PFSK-1 (cell line): ENCODE measurements around the gene ABCC3.

Source experiments
- FOXP2 ChIP-seq: optimal IDR thresholded peaks from 2 replicates; pipeline ENCODE3; 2011; ENCODE audit warnings: borderline replicate concordance, control low read depth, inconsistent platforms; ENCODE audit not compliant: insufficient read depth; ENCODE audit errors: extremely low read length, extremely low read depth
- POLR2AphosphoS5 ChIP-seq: IDR thresholded peaks from 2 replicates; pipeline ENCODE4 v1.6.1; 2012; ENCODE audit warnings: low read depth, mild to moderate bottlenecking, control low read depth, low read length, moderate library complexity
- SIN3A ChIP-seq: IDR thresholded peaks from 2 replicates; pipeline ENCODE4 v1.6.1; 2012; ENCODE audit warnings: mild to moderate bottlenecking, low read length, moderate library complexity, borderline replicate concordance; ENCODE audit not compliant: insufficient read depth
- TAF1 ChIP-seq: IDR thresholded peaks from 2 replicates; pipeline ENCODE4 v1.6.1; 2012; ENCODE audit warnings: low read length, control low read depth, borderline replicate concordance; ENCODE audit not compliant: insufficient read depth
- TF ChIP-seq, protein P1 (sequence below), 2 experiments: IDR thresholded peaks; 2 replicates each; pipeline versions ENCODE4 v1.6.1 to v1.8.0; 2011 to 2012; ENCODE audit warnings: low read depth in 2 of 2, low read length in 2 of 2, control low read depth in 1 of 2, inconsistent platforms in 1 of 2, mild to moderate bottlenecking in 1 of 2, moderate library complexity in 1 of 2; ENCODE audit not compliant: insufficient read depth in 1 of 2

Gene ABCC3

DNA sequence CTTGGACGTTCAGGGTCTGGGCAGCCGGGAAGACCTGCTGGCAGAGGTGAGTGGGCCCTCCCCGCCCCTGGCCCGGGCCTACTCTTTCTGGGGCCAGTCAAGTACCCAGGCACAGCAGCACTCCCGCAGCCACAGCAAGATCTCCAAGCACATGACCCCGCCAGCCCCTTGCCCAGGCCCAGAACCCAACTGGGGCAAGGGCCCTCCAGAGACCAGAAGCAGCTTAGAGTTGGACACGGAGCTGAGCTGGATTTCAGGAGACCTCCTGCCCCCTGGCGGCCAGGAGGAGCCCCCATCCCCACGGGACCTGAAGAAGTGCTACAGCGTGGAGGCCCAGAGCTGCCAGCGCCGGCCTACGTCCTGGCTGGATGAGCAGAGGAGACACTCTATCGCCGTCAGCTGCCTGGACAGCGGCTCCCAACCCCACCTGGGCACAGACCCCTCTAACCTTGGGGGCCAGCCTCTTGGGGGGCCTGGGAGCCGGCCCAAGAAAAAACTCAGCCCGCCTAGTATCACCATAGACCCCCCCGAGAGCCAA lies 8.6 kb upstream of the ABCC3 start:
- TF ChIP-seq, protein P1, sequence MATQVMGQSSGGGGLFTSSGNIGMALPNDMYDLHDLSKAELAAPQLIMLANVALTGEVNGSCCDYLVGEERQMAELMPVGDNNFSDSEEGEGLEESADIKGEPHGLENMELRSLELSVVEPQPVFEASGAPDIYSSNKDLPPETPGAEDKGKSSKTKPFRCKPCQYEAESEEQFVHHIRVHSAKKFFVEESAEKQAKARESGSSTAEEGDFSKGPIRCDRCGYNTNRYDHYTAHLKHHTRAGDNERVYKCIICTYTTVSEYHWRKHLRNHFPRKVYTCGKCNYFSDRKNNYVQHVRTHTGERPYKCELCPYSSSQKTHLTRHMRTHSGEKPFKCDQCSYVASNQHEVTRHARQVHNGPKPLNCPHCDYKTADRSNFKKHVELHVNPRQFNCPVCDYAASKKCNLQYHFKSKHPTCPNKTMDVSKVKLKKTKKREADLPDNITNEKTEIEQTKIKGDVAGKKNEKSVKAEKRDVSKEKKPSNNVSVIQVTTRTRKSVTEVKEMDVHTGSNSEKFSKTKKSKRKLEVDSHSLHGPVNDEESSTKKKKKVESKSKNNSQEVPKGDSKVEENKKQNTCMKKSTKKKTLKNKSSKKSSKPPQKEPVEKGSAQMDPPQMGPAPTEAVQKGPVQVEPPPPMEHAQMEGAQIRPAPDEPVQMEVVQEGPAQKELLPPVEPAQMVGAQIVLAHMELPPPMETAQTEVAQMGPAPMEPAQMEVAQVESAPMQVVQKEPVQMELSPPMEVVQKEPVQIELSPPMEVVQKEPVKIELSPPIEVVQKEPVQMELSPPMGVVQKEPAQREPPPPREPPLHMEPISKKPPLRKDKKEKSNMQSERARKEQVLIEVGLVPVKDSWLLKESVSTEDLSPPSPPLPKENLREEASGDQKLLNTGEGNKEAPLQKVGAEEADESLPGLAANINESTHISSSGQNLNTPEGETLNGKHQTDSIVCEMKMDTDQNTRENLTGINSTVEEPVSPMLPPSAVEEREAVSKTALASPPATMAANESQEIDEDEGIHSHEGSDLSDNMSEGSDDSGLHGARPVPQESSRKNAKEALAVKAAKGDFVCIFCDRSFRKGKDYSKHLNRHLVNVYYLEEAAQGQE (IDR thresholded peaks at IDR 0.05; ENCODE audit: insufficient read depth in 1 of 2, low read depth in 2 of 2, low read length in 2 of 2) = no peak
- TF ChIP-seq TAF1 = no peak
- TF ChIP-seq SIN3A = no peak
- TF ChIP-seq FOXP2 = no peak
- no peak for TF ChIP-seq POLR2AphosphoS5

DNA sequence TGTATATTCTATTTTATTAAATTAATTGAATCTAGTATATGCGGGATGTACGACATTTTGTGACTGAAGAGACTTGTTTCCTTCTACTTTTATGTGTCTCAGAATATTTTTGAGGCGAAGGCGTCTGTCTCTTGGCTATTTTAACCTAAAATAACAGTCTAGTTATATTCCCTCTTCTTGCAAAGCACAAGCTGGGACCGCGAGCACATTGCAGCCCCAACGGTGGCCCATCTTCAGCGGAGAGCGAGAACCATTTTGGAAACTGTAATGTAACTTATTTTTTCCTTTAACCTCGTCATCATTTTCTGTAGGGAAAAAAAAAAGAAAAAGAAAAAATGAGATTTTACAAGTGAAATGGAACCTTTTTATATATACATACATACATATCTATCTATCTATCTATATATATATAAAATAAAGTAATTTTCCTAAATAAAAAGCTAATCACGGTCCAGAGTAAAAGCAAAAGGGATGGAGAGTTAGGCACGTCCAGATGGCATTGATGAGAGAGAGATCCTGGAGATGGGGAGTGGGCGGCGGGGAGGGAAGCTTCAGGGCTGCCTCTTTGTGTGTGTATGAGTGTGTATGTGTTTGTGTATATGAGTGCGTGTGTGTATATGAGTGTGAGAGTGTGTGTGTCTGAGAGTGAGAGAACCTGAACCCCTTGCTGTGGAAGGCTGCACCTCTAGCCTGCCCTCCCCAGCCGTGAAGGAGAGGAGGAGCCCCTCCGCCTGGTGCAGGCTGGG lies 7.5 kb upstream of the ABCC3 start:
- TF ChIP-seq SIN3A (no peak), POLR2AphosphoS5 (no peak), FOXP2 (no peak), TAF1 (no peak)
- TF ChIP-seq, protein P1 (IDR thresholded peaks at IDR 0.05; ENCODE audit: insufficient read depth in 1 of 2, low read depth in 2 of 2, low read length in 2 of 2) = no peak

DNA sequence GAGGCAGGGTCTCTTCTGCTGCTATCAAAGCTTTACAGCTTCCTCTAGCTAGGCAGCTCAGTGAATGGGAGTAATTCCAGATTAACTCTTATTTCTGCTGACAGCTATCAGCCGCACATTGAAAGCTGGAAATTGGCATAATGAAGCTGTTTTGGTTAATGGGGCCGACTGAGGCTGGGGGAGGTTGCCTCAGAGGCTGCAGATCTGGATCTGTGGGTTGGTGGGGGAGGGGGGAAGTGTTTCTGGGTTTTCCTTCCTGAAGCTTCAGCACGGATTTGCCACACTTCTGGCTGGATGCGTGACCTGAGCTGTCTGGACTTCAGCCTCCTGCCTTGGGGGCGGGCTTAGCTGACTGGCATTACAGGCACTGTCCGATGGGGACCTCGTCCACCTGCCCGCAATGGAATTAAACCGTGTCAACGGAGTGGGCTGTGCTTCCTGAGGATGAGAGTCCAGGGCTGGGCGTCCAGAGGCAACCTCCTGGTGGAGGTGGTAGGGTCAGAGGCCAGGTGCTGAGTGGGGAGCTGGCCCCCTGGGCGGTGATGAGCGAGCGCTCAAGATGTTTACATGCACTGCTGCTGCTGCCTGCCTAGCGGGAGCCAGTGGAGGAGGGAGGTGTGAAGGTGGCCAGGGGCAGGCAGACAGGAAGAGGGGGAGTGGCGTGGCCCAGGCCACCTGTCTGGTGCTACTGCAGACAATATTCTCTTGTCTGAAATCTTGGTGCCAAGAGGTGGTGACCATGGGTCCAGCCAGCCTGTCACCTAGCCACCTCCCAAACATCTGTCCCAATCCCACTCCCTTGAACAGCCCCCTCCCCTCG lies 6.7 kb upstream of the ABCC3 start:
- TF ChIP-seq SIN3A (no peak), FOXP2 (peak; percentile 89), POLR2AphosphoS5 (no peak), TAF1 (no peak)

DNA sequence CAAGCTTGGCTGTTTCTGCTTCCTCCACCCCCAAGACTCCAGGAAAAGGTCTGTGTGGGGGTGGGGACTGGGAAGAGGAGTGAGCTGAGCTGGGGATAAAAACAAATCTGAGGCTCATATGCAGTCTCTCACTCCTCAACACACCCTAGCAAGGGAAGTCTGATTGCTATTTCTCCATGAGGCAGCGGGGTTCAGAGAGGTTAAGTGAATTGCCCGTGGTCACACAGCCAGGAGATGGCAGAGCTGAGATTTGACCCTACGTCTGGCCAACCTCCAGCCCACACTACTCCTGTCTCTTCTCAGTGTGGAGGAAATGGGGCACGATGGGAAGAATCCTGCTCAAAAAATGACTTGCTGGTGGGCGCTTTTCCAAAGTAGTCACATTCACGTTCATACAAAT lies 4.8 kb upstream of the ABCC3 start:
- TF ChIP-seq SIN3A = no peak
- no peak for TF ChIP-seq TAF1
- TF ChIP-seq, protein P1 (IDR thresholded peaks at IDR 0.05; ENCODE audit: insufficient read depth in 1 of 2, low read depth in 2 of 2, low read length in 2 of 2) = no peak
- no peak for TF ChIP-seq FOXP2
- no peak for TF ChIP-seq POLR2AphosphoS5

DNA sequence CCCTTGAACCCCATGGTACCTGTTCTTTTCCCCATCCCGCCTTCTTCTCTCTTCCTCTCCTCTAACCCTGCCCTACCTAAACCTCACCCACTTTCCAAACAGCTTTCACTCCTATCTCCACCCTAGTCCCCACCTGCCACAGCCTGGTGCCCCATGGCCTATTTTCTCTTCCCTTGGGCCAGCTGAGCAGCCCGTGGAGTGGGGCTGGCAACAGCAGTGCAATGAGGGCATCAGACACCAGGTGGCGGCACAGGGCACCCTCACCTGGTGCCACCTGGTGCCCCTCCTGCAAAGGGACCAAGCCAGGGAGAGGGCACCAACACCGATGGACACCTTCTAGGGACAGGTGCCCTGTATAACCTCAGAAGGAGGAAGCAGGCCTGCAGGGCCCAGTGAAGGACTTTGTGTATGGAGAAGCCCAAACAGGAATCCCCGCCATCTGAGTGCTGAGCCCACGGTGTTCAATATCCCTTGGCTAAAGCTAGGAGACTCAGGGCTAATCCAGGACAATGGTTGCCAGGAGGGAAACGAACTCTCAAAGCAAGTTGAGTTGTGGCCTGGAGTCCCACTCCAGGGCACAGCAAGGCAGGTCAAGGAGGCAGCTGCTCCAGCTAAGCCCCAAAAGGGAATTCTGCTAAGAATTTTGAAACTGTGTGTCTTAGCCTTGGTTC lies 4.0 kb upstream of the ABCC3 start:
- no peak for TF ChIP-seq POLR2AphosphoS5
- TF ChIP-seq, protein P1 (IDR thresholded peaks at IDR 0.05; ENCODE audit: insufficient read depth in 1 of 2, low read depth in 2 of 2, low read length in 2 of 2) = no peak
- TF ChIP-seq SIN3A = no peak
